CD4-positive, alpha-beta T cell treated with Interleukin-4 for 1 hour (primary cell): ENCODE data around the gene POLD2.
"Not testable (repeated sequence)": the region's sequence is repeated elsewhere in the genome, so short reads cannot be mapped to it uniquely, and the experiment has no call there.

Source experiments
- DNase-seq, 2 donors: peaks; one replicate each; pipeline ENCODE4 v3.0.0-alpha.2; 2020 to 2022

The POLD2 gene

DNA sequence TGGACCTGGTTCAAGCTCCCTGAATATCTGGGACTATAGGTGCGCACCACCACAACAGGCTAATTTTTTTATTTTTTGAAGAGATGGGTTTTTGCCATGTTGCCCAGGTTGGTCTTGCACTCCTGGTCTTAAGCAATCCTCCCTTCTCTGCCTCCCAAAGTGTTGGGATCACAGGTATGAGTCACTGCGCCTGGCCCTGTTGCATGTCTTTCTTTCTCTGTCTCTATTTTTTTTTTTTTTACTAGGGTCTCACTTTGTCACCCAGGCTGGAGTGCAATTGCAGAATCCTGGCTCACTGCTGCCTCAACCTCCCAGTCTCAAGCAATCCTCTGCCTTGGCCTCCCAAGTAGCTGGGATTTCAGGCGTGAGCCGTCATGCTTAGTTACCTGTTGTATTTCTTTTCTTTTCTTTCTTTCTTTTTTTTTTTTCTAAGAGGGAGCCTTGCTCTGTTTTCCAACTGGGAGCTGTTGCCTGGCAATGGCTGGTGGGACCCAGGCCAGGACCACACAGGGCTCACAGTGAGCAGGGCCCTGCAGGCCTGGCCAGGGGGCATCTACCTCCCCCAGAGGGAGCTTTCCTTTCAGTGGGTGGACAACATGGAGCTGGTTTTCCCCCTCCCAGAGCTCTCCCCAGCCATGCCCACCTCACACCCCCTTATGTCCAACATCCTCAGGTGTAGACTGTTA is 11.7 kb upstream of the POLD2 start:
- no peak for DNase-seq

DNA sequence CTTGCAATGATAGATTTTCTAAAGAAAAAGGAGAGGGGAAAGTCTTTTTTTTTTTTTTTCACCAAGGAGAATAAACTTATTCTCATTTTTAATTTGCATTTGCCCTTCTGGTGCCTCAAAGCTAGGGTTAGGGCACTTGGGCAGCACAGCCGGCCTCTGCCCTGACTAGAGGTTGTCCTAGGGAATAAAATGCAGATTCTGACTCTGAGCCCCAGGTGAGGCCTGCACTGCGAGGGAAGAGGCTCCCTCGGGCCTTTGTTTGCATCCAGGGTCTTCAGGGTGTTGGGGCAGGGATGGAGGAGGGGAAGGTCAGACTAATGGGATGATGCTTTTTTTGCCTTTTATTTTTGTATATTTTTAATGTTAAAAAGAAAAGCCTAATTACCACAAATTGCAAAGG is 9.9 kb upstream of the POLD2 start:
- DNase-seq = no peak

DNA sequence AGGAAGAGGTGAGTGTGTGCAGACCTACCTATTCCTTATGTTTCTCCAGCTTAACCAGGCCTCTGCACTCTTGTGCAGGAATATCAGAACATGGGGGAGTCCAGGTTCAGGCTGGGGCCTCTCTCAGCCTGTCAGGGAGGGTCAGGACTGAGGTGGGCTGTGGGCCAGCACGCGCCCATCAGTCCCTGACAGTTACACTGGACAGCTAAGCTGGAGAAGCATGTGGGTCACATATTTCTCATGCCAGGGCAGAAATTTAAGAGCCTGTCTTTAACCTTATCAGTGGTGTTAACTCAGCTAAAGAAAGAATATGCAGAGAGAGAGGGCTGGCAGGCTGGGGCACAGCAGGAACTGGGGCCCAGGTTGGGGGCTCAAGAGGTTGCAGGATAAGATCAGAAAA is 8.7 kb upstream of the POLD2 start:
- no peak for DNase-seq

DNA sequence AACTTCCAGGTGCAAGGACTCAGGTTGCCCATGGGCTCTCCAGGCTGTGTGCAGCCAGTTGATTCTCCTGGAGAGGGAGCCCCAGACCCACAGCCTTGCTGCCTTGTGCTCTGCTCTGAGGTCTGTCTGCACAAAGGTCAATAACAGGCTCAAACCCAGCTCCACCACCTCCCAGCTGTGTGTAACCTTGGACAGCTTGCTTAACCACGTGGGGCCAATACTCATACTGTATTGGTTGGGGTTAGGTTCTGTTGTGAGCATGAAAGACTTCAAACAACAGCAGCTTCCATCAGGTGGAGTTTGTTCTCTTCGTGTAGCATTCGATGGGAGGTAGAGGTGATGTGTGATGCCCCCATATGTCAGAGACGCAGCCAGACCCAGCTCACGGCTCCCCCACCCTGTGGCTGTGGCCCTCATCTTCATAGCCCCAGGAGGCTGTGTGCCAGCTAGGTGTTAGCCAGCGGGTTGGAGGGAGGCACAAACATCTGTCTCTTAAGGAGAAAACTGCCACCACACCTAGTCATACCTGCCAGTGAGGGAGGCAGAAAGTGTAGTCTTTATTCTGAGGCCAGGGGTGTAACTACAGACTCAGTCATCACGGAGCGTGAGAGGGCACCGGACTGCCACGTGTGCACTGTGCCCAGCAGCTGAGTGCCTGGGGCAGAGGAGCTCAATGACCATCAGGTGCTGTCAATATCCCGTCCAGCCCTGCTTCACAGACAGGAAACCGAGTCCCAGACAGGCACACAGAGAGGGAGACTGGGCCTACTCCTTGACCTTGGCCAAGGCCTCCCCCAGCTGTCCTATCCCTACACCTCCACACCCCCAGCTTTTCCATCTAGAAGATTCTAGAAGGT is 8.1 kb upstream of the POLD2 start:
- DNase-seq = no peak

DNA sequence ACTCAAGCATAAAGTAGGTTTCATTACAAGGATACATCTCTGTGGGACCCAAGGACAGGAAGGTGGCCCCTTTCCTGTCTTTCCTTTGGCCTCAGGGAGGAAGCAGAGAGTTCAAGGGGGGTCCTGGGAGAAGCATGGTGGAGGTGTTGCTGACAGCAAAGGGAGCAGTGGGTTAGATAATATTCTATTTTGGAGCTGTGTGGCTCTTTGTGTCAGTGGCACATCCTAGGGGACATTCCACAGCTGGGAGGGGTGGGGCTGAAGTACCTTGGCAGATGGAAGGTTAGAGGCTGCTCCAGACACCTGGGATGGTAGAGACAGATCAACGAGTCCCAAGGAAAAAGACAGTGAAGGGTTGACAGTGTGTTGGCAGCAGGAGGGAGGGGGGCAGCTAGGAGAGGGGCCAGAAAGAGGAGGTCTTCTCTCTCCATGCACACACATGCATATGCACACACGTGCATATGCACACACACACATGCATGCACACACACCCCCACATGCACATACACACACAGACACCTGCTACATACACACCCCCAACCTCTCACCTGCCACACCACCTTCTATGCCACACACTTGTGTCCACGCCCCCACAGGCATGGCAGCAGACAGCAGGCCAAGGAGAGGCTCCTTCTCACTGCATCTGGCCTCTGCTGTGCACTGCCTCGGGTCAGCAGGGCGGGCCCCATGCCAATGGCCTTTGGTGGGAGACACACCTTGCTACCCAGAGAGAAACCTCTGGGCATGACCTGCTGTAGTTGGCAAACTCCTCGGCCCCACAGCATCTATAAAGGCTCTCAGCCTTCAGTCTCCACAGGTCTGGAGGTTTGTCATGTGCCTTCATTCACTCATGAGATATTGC is 5.6 kb upstream of the POLD2 start:
- DNase-seq = no peak

DNA sequence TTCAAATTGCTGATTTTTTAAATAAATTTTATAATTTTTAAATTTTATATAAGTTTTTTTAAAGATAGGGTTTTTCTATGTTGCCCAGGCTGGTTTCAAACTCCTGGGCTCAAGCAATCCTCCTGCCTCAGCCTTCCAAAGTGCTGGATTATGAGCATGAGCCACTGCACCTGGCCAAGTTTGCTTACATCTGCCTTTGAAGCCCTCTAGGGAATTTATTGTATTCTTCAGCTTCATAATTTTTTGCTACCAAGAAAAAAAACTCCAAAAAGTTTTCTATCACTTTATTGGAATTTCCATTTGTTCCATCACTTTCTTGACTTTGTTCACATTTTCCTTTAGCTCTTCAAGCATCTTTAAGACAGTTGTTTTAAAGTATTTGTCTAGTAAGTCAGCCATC is 3.8 kb upstream of the POLD2 start:
- DNase-seq = no peak

DNA sequence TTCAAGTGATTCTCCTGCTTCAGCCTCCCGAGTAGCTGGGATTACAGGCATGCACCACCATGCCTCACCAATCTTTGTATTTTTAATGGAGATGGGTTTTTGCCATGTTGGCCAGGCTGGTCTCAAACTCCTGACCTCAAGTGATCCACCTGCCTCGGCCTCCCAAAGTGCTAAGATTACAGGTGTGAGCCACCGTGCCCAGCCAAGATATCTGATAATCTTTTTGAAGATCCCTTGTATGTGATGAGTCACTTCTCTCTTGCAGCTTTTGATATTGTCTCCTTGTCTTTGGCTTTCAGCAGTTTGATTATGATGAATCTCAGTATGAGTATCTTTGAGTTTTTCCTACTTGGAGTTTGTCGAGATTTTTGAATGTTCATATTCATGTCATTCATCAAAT is 3.2 kb upstream of the POLD2 start:
- DNase-seq = not testable (repeated sequence)

DNA sequence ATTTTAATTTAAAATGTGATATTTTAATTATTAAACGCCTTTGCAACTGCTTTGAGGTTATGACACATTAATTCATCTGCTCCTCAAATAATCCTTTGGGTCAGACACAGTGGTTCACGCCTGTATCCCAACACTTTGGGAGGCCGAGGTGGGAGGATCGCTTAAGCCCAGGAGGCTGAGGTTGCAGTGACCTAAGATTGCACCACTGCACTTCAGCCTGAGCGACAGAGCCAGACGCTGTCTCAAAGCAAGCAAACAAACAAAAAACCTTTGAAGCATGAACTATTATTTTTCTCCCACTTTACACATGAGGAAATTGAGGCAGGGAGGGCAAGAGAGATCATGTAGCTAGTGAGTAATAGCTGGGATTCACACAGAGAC is 1.5 kb upstream of the POLD2 start:
- DNase-seq = no peak

DNA sequence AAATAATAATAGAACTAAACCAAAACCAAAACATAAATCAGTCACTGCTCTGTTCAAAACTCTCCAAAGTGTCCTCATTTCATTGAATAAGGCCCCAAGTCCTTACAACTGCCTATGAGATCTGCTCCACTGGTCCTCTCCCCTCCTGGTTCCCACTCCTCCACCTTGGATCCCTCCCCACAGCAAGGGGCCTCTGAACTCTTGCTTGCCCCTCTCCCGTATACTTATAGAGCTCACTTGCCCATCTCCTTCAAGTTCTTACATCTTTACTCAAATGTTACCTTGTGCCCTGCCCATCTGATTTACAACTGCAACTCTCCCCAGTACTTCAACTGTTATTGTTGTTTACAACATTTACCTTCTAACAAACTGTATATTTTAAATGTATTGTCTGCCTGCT is 819 bp downstream of the POLD2 start:
- DNase-seq = no peak

DNA sequence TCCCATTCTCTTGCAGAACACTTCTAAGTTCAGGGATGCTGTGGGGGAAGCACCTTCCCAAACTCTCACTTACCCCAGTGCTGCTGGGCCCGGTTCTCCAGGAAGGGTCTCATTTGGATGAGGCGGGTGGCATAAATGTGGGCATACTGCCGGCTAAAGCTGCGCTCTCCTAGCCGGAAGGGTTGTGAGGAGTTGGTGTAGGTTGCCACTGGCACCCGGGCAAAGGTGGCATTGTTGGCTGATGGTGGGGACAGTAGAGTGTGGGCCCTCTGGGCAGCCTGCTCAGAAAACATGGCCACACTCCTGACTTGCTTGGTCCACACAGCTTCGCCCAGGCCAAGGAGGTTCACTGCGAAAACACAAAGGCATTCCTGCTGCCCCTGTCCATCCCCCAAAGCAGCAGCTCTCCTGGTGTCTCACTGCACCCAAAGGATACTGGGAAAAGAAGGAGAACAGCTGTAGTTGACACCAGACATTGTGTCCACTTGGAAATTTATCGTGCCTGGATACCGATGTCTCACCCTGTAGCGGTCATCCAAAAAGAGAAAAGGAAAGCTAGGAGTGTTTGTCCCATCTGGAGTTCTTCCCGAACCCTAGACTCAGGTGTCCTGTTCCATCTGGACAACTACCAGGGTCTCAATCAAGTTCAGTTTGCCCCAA is 1.5 kb downstream of the POLD2 start:
- DNase-seq = no peak

DNA sequence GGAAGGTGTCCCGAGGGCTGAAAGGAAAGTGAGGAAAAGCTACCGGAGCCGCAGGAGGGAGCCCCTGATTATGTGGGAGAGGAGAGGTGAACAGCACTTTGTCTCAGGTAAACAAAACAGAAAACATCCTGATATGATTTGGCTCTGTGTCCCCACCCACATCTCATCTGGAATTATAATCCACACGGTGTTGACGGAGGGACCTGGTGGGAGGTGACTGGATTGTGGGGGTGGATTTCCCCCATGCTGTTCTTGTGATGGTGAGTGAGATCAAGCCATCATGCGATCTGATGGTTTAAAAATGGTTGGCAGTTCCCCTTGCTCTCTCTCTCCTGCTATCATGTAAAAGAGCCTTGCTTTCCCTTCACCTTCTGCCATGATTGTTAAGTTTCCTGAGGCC is 3.0 kb downstream of the POLD2 start:
- DNase-seq = no peak

DNA sequence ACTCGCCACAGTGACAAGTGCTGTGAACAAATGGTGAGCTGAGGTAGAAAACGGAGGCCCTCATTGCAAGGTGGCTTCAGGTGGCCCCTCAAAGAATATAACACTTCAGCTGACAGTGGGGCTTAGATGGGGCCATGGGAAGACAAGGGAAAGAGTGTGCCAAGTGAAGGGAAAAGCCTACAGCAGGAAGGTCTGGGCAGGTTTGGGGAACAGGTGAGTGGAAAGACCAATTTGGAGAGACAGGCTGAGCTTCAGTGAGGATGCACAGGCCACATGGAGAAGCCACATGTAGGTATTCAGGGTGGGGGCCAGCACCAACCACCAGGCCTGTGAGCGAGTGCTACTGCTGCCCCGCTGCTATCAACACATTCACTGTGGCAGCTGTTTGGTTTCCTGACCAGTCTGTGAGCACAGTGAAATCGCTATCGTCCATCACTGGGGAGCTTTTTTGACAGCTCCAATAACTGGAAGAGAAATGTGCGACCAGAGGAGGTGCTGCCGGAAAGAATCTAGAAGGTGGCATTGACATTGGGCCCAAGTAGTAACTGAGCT is 3.4 kb downstream of the POLD2 start:
- DNase-seq = no peak

DNA sequence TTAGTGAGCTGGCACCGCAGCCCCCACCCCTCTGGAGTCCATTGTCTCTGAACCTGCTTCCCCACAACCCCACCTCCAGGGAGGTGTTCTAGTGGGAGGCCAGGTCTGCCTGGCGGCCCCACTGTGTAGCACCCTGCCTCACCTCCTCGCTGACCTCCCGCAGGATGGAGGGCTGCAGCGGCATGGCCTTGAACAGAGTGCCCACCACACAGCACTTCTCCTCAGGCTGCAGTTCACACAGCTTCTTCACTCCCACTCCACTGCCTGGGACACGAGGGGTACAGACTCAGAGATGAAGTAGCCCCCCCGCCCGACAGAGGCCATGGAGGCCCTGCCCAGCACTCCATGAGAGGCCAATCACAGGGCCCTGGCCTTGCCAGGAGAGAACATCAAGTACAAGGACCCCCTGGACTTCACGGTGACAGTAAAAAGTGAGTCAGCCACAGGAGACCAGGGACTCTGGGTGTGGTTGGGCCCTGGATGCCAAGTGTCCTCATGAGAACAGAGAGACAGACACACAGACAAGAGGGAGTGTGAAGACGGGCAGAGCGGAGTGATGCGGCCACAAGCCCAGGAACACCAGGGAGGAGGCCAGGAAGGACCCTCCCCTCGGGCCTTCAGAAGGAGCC is 5.4 kb downstream of the POLD2 start:
- no peak for DNase-seq

DNA sequence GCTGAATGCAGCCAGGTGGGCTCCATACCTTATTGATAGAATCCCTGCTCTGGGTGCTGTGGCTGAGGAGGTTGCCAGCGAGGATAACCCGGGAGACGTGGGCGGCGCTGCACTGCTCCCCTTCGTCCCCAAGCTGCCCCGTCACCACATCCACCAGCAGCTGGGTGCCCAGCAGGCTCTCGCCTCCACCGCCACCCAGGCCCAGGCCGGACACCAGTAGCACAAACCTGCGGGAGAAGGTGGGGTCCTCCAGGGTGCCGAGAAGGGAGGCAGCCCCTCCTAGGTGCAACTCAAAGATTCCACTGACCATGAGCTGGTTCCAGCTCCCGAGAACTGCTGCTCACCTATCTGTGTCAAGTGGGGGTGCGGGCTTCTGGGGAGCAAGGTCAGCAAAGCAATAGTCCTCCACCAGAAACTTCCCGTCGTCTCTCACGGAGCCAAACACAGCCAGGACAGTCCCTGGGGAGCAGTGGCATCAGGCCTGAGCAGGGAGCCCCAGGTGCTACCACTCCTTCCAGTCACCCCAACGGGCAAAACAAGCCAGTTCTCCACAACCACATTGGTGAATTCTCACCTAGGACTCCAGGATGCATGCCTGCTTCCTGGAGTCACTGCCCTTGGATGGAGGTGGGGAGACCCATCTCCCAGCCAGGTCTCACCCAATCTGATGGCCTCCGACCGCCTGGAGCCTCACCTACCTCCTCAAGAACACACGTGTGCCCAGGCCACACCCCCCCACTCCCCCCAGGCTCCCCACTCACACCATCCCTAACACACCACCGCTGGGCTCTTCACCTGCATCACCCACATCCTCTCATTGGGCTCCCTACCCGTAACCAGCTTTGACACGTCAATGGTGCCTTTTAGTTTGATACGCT is 6.3 kb downstream of the POLD2 start:
- no peak for DNase-seq

DNA sequence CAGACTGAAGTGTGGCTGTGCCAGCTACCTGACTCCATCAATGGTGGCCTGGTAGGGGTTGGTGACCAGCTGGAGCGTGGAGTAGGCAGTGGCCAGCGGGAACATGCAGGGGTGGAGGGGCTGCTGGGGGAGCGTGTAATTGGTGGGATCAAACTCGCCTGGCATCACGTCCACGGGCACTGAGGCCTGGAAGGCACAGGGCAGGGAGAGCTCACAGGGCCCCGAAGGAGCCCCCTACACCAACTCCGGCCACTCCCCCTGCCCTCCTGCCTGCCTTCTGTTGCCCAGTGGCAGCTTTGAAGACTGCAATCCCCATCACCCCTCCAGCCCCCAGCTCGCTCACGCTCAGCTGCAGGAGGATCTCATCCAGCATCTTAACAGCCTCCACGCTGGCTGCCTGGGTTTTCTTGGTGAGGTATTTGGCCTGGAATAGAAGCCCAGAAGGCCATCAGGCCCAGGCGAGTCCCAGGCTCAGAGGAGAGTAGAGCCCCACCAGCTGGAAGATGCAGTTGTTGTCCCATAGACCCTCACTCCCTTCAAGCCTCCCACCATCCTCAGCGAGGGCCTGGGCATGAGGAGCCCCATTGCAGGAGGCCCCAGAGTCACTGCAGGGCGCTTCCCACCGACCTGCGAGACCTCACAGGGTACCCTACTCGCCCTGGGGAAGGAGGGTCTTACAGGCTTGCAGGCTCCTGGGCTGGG is 7.1 kb downstream of the POLD2 start:
- DNase-seq = no peak

DNA sequence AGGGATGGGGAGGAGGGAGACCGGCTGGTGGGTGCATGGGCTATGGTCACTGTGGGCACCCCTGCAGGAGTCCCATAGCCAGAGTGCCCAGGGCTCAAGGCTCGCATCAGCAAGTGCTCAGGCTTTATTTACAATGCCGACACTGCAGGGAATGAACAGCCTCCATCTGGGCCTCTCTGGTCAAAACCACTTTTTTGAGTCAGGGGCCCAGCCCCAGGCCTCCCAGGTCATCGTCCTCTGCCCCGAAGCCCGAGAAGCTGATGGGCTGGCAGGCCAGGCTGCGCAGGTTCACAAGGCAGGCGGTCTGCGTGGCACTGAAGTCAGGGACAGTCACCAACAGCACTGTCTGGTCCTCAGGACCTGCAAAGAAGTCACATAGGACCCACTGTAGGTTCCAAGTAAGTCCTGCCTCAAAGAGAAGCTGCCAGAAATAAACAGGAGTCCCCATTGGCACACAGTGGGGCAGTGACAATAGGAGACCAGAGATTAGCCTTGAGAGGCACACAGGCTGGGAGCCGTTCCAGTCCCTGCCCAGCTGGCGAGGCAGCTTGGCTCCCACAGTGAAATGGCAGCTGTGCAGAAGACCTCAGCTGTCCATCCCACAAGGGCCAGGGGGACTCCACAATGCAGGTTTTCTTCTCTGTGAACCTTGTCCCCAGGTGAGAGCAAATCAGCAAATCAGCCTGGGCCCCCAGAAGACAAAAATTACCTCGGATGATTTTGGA is 8.6 kb downstream of the POLD2 start:
- no peak for DNase-seq

DNA sequence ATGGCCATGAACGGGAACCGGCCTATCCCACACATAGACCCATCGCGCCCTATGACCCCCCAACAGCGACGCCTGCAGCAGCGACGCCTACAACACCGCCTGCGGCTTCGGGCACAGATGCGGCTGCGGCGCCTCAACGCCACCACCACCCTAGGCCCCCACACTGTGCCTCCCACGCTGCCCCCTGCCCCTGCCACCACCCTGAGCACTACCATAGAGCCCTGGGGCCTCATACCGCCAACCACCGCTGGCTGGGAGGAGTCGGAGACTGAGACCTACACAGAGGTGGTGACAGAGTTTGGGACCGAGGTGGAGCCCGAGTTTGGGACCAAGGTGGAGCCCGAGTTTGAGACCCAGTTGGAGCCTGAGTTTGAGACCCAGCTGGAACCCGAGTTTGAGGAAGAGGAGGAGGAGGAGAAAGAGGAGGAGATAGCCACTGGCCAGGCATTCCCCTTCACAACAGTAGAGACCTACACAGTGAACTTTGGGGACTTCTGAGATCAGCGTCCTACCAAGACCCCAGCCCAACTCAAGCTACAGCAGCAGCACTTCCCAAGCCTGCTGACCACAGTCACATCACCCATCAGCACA is 9.5 kb downstream of the POLD2 start:
- DNase-seq = no peak

DNA sequence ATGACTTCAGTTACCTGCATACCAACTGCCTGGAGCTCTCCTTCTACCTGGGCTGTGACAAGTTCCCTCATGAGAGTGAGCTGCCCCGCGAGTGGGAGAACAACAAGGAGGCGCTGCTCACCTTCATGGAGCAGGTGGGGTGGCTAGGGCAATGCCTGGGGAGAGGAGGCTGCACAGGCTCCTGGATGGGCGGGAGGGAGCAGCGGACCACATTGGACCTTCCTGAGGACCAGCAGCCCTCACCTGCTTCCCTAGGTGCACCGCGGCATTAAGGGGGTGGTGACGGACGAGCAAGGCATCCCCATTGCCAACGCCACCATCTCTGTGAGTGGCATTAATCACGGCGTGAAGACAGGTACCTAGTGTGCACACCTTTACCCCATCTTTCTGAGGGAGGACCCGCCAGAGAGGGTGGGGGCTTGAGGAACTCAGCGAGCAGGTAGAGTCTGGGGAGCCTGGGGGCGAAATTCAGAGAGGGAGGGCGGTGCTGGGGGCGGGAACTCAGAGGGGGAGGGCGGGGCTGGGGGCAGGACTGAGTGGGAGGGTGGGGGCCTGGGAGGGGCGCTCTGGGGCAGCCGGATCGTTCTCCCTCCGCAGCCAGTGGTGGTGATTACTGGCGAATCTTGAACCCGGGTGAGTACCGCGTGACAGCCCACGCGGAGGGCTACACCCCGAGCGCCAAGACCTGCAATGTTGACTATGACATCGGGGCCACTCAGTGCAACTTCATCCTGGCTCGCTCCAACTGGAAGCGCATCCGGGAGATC is 10.2 kb downstream of the POLD2 start:
- DNase-seq = no peak
